ENCODE measurements around the gene AADAT. TPM values are rescaled to one million over a fixed set of nuclear protein-coding genes. Genes with fewer than 3 reads are reported as not detected.

Gene AADAT
- total and polyA plus RNA-seq, 8 donors, result 11.0 to 71.4 (median 52.7) TPM

GRCh38 chr4:170011921-170012628 is 77.7 kb downstream of the AADAT start:
- Histone ChIP-seq H3K36me3 (no peaks in the 10 kb centered on the region), H3K9me3 (no peaks in the 10 kb centered on the region), H3K27ac (peak overlapping the region in 1 of 2 donors; percentile 36), H3K4me3 (no peak overlapping the region), H3K4me1 (peaks cover 0 to 11% of the 10 kb centered on the region in 2 donors), H3K27me3 (no peaks in the 10 kb centered on the region)
- no peak for DNase-seq
- TF ChIP-seq CTCF (IDR thresholded peaks at IDR 0.05), result no peak
- intact Hi-C loops (cut with DNase I), result no loop called here
- ATAC-seq, result peak; percentile 88

Other genes with a start within 250 kb of the AADAT start
- gene MFAP3L, start 63.6 kb downstream of the AADAT start, total RNA-seq, result 1 to 10 TPM; 4.7 to 4.8 TPM
- gene MFAP3L, start 63.6 kb downstream of the AADAT start, polyA plus RNA-seq (ENCODE audit: insufficient read length in 6 of 6), result 1 to 10 TPM; 2.1 to 3.0 (median 2.2) TPM

Data from left lung (tissue), 10 donors.